ENCODE data around the gene FKBP14. TPM values are rescaled to one million over a fixed set of nuclear protein-coding genes. Genes with fewer than 3 reads are reported as not detected.

FKBP14 gene, protein sequence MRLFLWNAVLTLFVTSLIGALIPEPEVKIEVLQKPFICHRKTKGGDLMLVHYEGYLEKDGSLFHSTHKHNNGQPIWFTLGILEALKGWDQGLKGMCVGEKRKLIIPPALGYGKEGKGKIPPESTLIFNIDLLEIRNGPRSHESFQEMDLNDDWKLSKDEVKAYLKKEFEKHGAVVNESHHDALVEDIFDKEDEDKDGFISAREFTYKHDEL
- 26.2 and 30.5 TPM in 2 replicates for total RNA-seq (2022)
- percentile 82 among the genes with signal in this experiment for Bru-seq, nascent RNA
- BruChase-seq, experiment 1, labeled RNA remaining after a 6-hour chase: percentile 94 among the genes with signal in this experiment
- percentile 87 among the genes with signal in this experiment for BruChase-seq, experiment 2, labeled RNA remaining after a 2-hour chase
- long read RNA-seq, full-length matches to known transcripts: 11 of 14 reads
- long read RNA-seq, partial matches to known transcripts: 0 of 14 reads
- long read RNA-seq, other reads (novel, unspliced or antisense): 3 of 14 reads

- no peak for TF ChIP-seq CTCF (IDR thresholded peaks at IDR 0.05; ENCODE audit: unreplicated experiment)
- CTCF ChIA-PET: interaction anchor here (0.5 kb wide), 1 partner anchor 20 kb away, joined by 3 read pairs; no protein-coding TSS in a partner anchor
- Mint-ChIP-seq H3K27ac (ENCODE audit: unreplicated experiment) (peak within 1 kb of the TSS; percentile 67), H3K4me1 (ENCODE audit: low read depth, unreplicated experiment) (peaks cover 30% of the 10 kb centered on the region), H3K4me3 (ENCODE audit: low read depth, unreplicated experiment) (no peak within 1 kb of the TSS), H3K9me3 (ENCODE audit: low read depth, unreplicated experiment) (no peaks in the 10 kb centered on the region), H3K36me3 (ENCODE audit: insufficient read depth, unreplicated experiment) (no peaks in the 10 kb centered on the region), H3K27me3 (ENCODE audit: unreplicated experiment) (no peaks in the 10 kb centered on the region)
- DNase-seq: peak; percentile 99
- intact Hi-C loops (cut with micrococcal nuclease; ENCODE audit: unreplicated experiment): loop anchor here (1.0 to 5.0 kb wide), 2 partner anchors 36 to 79 kb away; no protein-coding TSS in a partner anchor
- TSS peak; percentile 78 for BruUV-seq (replicated peaks)
These were observed at the start of gene FKBP14 for GRCh38 chr7:30026229-30027064. TSS of gene FKBP14 (minus strand) at chr7:30026702. CDS start at chr7:30026508, 194 bp downstream.

GRCh38 chr7:30074422-30075030 is 48.0 kb upstream of the FKBP14 start:
- H3K36me3 Mint-ChIP-seq (ENCODE audit: insufficient read depth, unreplicated experiment): no peaks in the 10 kb centered on the region
- no peak overlapping the region for H3K4me3 Mint-ChIP-seq (ENCODE audit: low read depth, unreplicated experiment)
- H3K4me1 Mint-ChIP-seq (ENCODE audit: low read depth, unreplicated experiment): no peaks in the 10 kb centered on the region
- H3K27ac Mint-ChIP-seq (ENCODE audit: unreplicated experiment): no peak overlapping the region
- intact Hi-C loops (cut with micrococcal nuclease; ENCODE audit: unreplicated experiment): no loop called here
- DNase-seq: peak; percentile 23
- no peaks in the 10 kb centered on the region for H3K27me3 Mint-ChIP-seq (ENCODE audit: unreplicated experiment)
- peak; percentile 54 for TF ChIP-seq CTCF (IDR thresholded peaks at IDR 0.05; ENCODE audit: unreplicated experiment)
- no peaks in the 10 kb centered on the region for H3K9me3 Mint-ChIP-seq (ENCODE audit: low read depth, unreplicated experiment)
- BruUV-seq (replicated peaks): no TSS peak
- CTCF ChIA-PET: interaction anchor here (0.5 to 1.4 kb wide), 15 partner anchors 8 to 1153 kb away, joined by 3 to 10 read pairs (median 4); no protein-coding TSS in a partner anchor

- Mint-ChIP-seq H3K36me3 (ENCODE audit: insufficient read depth, unreplicated experiment) (no peaks in the 10 kb centered on the region), H3K27me3 (ENCODE audit: unreplicated experiment) (no peaks in the 10 kb centered on the region), H3K4me3 (ENCODE audit: low read depth, unreplicated experiment) (no peak overlapping the region), H3K4me1 (ENCODE audit: low read depth, unreplicated experiment) (no peaks in the 10 kb centered on the region), H3K9me3 (ENCODE audit: low read depth, unreplicated experiment) (no peaks in the 10 kb centered on the region), H3K27ac (ENCODE audit: unreplicated experiment) (no peak overlapping the region)
- no peak for TF ChIP-seq CTCF (IDR thresholded peaks at IDR 0.05; ENCODE audit: unreplicated experiment)
- no TSS peak for BruUV-seq (replicated peaks)
- DNase-seq: no peak
- CTCF ChIA-PET: interaction anchor here (0.6 kb wide), 1 partner anchor 91 kb away, joined by 6 read pairs; no protein-coding TSS in a partner anchor
- intact Hi-C loops (cut with micrococcal nuclease; ENCODE audit: unreplicated experiment): no loop called here
These were observed 46.2 kb upstream of the FKBP14 start for GRCh38 chr7:30072735-30073134.

- no peak for TF ChIP-seq CTCF (IDR thresholded peaks at IDR 0.05; ENCODE audit: unreplicated experiment)
- Mint-ChIP-seq H3K36me3 (ENCODE audit: insufficient read depth, unreplicated experiment) (no peaks in the 10 kb centered on the region), H3K4me3 (ENCODE audit: low read depth, unreplicated experiment) (no peak overlapping the region), H3K27ac (ENCODE audit: unreplicated experiment) (no peak overlapping the region), H3K27me3 (ENCODE audit: unreplicated experiment) (no peaks in the 10 kb centered on the region), H3K9me3 (ENCODE audit: low read depth, unreplicated experiment) (no peaks in the 10 kb centered on the region), H3K4me1 (ENCODE audit: low read depth, unreplicated experiment) (no peaks in the 10 kb centered on the region)
- intact Hi-C loops (cut with micrococcal nuclease; ENCODE audit: unreplicated experiment): no loop called here
- BruUV-seq (replicated peaks): no TSS peak
- no peak for DNase-seq
- CTCF ChIA-PET: interaction anchor here (0.6 kb wide), 1 partner anchor 15 kb away, joined by 5 read pairs; no protein-coding TSS in a partner anchor
These were observed 43.5 kb upstream of the FKBP14 start for GRCh38 chr7:30070052-30070451.
